SJCRH30 (cell line): ENCODE data around the gene AQP12A. TPM values are rescaled to one million over a fixed set of nuclear protein-coding genes. Genes with fewer than 3 reads are reported as not detected.

Experiments used
- DNase-seq, 2 experiments: peaks; one replicate each; pipeline ENCODE4 v3.0.0-alpha.2; 2015 to 2020
- H3K27ac ChIP-seq: fragments of 250-450 bp; sonication (Bioruptor Pico); 2 replicates; pipeline ENCODE4 v1.5.1; 2020; ENCODE audit warnings: mild to moderate bottlenecking, moderate library complexity
- H3K27me3 ChIP-seq: fragments of 250-450 bp; sonication (Bioruptor Pico); 2 replicates; pipeline ENCODE4 v1.5.1; 2020; ENCODE audit warnings: mild to moderate bottlenecking, moderate library complexity
- H3K36me3 ChIP-seq: fragments of 250-450 bp; sonication (Bioruptor Pico); 2 replicates; pipeline ENCODE4 v1.5.1; 2020; ENCODE audit warnings: mild to moderate bottlenecking, moderate library complexity
- H3K4me1 ChIP-seq: fragments of 250-450 bp; sonication (Bioruptor Pico); 2 replicates; pipeline ENCODE4 v1.5.1; 2020; ENCODE audit warnings: mild to moderate bottlenecking, moderate library complexity
- H3K4me3 ChIP-seq: fragments of 250-450 bp; sonication (Bioruptor Pico); 2 replicates; pipeline ENCODE4 v1.5.1; 2020; ENCODE audit warnings: mild to moderate bottlenecking, moderate library complexity
- H3K9me3 ChIP-seq: fragments of 250-450 bp; sonication (Bioruptor Pico); replicated peaks from 2 replicates; pipeline ENCODE4 v1.5.1; 2020; ENCODE audit warnings: mild to moderate bottlenecking, moderate library complexity
- total RNA-seq: library from RNA; depleted of rRNA; stranded (reverse); fragments of >200 nt; shearing (Covaris generic); gene quantifications from 2 replicates; pipeline ENCODE4 v1.2.3, GENCODE V29; 2014; rRNA removed

The AQP12A gene
- total RNA-seq, 1 experiment from 2014 or later: not detected

- Histone ChIP-seq H3K27ac (no peak overlapping the region), H3K36me3 (no peaks in the 10 kb centered on the region), H3K4me3 (no peak overlapping the region), H3K27me3 (no peaks in the 10 kb centered on the region), H3K4me1 (no peaks in the 10 kb centered on the region), H3K9me3 (no peaks in the 10 kb centered on the region)
- DNase-seq: no peak
Measured at GRCh38 chr2:240737512-240737911, 45.8 kb downstream of the AQP12A start.

DNA sequence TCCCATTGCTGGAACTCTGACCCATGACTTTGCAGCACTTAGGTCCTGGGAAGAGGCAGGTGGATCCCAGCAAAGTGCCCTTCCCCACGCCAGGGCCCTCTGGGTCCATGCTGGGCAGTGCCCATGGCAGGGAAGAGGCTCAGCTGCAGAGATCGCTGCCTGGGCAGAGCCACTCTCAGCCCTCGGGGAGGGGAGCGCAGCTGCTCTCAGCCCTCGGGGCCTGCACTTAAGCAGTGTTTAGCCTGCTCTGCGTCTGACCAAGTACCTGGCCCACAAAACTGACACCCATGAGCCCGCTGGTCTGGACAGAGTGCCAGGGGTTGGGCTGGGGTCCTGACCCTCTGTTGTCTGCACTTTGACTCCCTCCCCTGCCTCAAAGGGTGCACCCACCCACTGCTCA is 46.3 kb downstream of the AQP12A start:
- Histone ChIP-seq H3K27ac (no peak overlapping the region), H3K9me3 (no peaks in the 10 kb centered on the region), H3K4me3 (no peak overlapping the region), H3K4me1 (no peaks in the 10 kb centered on the region), H3K27me3 (no peaks in the 10 kb centered on the region), H3K36me3 (no peaks in the 10 kb centered on the region)
- no peak for DNase-seq

- Histone ChIP-seq H3K4me3 (no peak overlapping the region), H3K27me3 (no peaks in the 10 kb centered on the region), H3K4me1 (no peaks in the 10 kb centered on the region), H3K27ac (no peak overlapping the region), H3K9me3 (no peaks in the 10 kb centered on the region), H3K36me3 (no peaks in the 10 kb centered on the region)
- no peak for DNase-seq
Measured at GRCh38 chr2:240739797-240740196, 48.1 kb downstream of the AQP12A start.

- Histone ChIP-seq H3K27me3 (no peaks in the 10 kb centered on the region), H3K9me3 (no peaks in the 10 kb centered on the region), H3K4me1 (no peaks in the 10 kb centered on the region), H3K27ac (no peak overlapping the region), H3K4me3 (no peak overlapping the region), H3K36me3 (no peaks in the 10 kb centered on the region)
- DNase-seq: no peak
Measured at GRCh38 chr2:240741091-240741490, 49.4 kb downstream of the AQP12A start.

DNA sequence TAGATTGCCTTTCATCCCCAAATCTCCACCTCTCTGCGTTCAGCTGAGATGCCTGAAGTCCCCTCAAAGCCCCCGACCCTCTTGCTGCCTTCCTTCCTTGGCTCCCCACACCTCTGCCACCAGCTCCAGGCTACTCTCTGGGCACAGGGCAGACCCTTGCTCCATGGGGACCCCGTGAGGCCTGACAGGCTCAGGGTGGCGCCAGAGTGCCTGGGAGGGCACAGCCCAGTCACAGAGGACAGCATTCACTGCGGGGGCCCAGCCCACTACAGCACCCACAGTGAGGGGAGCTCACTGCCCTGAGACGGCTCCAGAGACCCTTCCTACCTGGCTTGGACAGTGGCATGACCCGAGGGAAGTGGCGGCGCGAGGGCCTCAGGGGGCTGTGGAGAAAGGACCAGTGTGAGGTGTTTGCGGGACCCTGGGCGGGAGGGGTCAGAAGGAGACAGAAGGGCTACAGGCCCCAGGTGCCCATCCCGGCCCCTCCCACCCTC is 51.0 kb downstream of the AQP12A start:
- no peak for DNase-seq
- H3K27ac ChIP-seq: no peak overlapping the region
- H3K36me3 ChIP-seq: no peaks in the 10 kb centered on the region
- H3K4me1 ChIP-seq: no peaks in the 10 kb centered on the region
- H3K4me3 ChIP-seq: no peak overlapping the region
- H3K27me3 ChIP-seq: no peaks in the 10 kb centered on the region
- no peaks in the 10 kb centered on the region for H3K9me3 ChIP-seq

DNA sequence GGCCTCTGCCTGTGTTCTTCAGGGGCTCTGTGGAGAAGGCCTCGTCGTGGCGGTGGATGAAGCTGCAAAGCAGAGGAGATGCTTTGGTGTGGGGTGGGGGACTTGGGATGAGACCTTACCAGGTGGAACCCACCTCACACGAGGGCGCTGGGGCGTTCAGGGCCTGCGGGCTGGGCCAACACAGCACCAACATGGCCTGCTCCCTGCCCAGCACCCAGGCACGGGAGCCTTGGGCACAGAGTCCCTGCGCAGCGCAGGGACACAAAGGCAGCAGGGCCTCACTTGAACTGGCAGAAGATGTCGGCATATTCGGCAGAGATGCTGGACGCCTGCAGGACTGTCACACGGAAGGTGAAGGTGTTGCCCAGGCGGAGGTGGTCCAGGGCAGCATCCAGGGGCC is 53.8 kb downstream of the AQP12A start:
- Histone ChIP-seq H3K4me1 (no peaks in the 10 kb centered on the region), H3K4me3 (no peak overlapping the region), H3K9me3 (no peaks in the 10 kb centered on the region), H3K27ac (no peak overlapping the region), H3K36me3 (no peaks in the 10 kb centered on the region), H3K27me3 (no peaks in the 10 kb centered on the region)
- no peak for DNase-seq

- no peaks in the 10 kb centered on the region for H3K9me3 ChIP-seq
- no peaks in the 10 kb centered on the region for H3K27me3 ChIP-seq
- H3K4me1 ChIP-seq: no peaks in the 10 kb centered on the region
- no peak overlapping the region for H3K27ac ChIP-seq
- H3K36me3 ChIP-seq: no peaks in the 10 kb centered on the region
- H3K4me3 ChIP-seq: no peak overlapping the region
- DNase-seq: no peak
Measured at GRCh38 chr2:240745962-240746361, 54.3 kb downstream of the AQP12A start.

DNA sequence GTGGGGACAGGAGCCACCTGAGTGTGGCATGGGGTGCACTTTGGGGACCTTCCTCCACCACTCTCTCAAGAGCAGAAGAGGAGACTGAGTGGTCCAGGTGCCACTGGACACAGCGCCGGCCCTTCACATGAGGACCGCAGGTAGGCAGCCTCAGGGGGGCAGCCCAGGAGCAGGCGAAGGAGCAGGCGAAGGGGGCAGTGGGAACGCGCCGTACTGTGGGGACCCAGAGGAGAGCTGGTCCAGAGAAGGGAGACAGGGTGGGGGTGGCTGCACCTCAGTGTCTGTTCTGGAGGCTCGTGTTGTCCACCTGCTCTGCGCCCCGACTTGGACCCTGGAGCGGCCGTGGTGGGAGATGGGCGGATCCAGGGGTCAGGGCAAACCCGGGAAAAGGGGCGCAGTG is 55.0 kb downstream of the AQP12A start:
- no peaks in the 10 kb centered on the region for H3K36me3 ChIP-seq
- no peaks in the 10 kb centered on the region for H3K4me1 ChIP-seq
- H3K27ac ChIP-seq: no peak overlapping the region
- DNase-seq: no peak
- H3K27me3 ChIP-seq: no peaks in the 10 kb centered on the region
- no peak overlapping the region for H3K4me3 ChIP-seq
- H3K9me3 ChIP-seq: no peaks in the 10 kb centered on the region

- H3K4me3 ChIP-seq: no peak overlapping the region
- no peaks in the 10 kb centered on the region for H3K4me1 ChIP-seq
- no peaks in the 10 kb centered on the region for H3K36me3 ChIP-seq
- no peaks in the 10 kb centered on the region for H3K27me3 ChIP-seq
- no peak overlapping the region for H3K27ac ChIP-seq
- no peaks in the 10 kb centered on the region for H3K9me3 ChIP-seq
- no peak for DNase-seq
Measured at GRCh38 chr2:240747256-240747655, 55.6 kb downstream of the AQP12A start.

Other genes with a start within 250 kb of the AQP12A start
- 6.3 and 6.7 TPM in 2 replicates for gene ANKMY1, start 133.9 kb upstream of the AQP12A start, total RNA-seq
- 9.3 and 11.3 TPM in 2 replicates for gene DUSP28, start 131.5 kb upstream of the AQP12A start, total RNA-seq
- gene RNPEPL1, start 123.4 kb upstream of the AQP12A start, total RNA-seq: 6.0 and 8.4 TPM in 2 replicates
- gene CAPN10, start 105.1 kb upstream of the AQP12A start, total RNA-seq: 23.1 and 27.4 TPM in 2 replicates
- 0.04 and 0.30 TPM in 2 replicates for gene GPR35, start 66.4 kb upstream of the AQP12A start, total RNA-seq
- gene AQP12B, start 9.0 kb upstream of the AQP12A start, total RNA-seq: not detected in 2 replicates
- 3.7 and 4.0 TPM in 2 replicates for gene KIF1A, start 128.4 kb downstream of the AQP12A start, total RNA-seq
- gene AGXT, start 177.0 kb downstream of the AQP12A start, total RNA-seq: 1.3 and 1.7 TPM in 2 replicates
- 0.66 and 1.0 TPM in 2 replicates for gene MAB21L4, start 204.3 kb downstream of the AQP12A start, total RNA-seq
- 0.15 and 0.26 TPM in 2 replicates for gene CROCC2, start 214.5 kb downstream of the AQP12A start, total RNA-seq